Activated T-cell treated with anti-CD3 and anti-CD28 coated beads, Interleukin-2, amount 50 U/mL, for 4 hours (primary cell): ENCODE data around the gene PLN. TPM values are rescaled to one million over a fixed set of nuclear protein-coding genes. Genes with fewer than 3 reads are reported as not detected.
A peak's percentile ranks its signal among the peaks of the same experiment; 100 is the strongest.

ENCODE experiments used
- ATAC-seq, 2 donors: fragments of 200-7000 bp; cut with Tn5 transposase; one replicate each; pipeline ENCODE4 v1.10.0; 2021
- DNase-seq: peaks from one replicate; pipeline ENCODE4 v3.0.0-alpha.2; 2020
- H3K27me3 Mint-ChIP-seq: one replicate; pipeline ENCODE4 v1.8.0; 2021; ENCODE audit warnings: low read depth, mixed read lengths
- H3K36me3 Mint-ChIP-seq: one replicate; pipeline ENCODE4 v1.8.0; 2022; ENCODE audit warnings: mixed read lengths; ENCODE audit not compliant: insufficient read depth
- H3K4me1 Mint-ChIP-seq: one replicate; pipeline ENCODE4 v1.8.0; 2021; ENCODE audit warnings: low read depth, mixed read lengths
- H3K4me3 Mint-ChIP-seq: one replicate; pipeline ENCODE4 v1.8.0; 2021; ENCODE audit warnings: mild to moderate bottlenecking, moderate library complexity, mixed read lengths
- H3K9me3 Mint-ChIP-seq: one replicate; pipeline ENCODE4 v1.8.0; 2021; ENCODE audit warnings: mixed read lengths
- total RNA-seq, 3 donors: library from RNA; stranded (reverse); gene quantifications; one replicate each; pipeline ENCODE4 v1.2.1, GENCODE V29; 2021

PLN gene
- total RNA-seq, 3 donors from 2014 or later = 0.16 TPM; not detected in 2

- Mint-ChIP-seq H3K27me3 (no peaks in the 10 kb centered on the region), H3K36me3 (peaks cover 8% of the 10 kb centered on the region), H3K9me3 (no peaks in the 10 kb centered on the region), H3K4me3 (no peak overlapping the region), H3K4me1 (peaks cover 30% of the 10 kb centered on the region)
- no peak for DNase-seq
- peak; percentile 70 to 74 for ATAC-seq
Measured at GRCh38 chr6:118551063-118552053, 3.3 kb downstream of the PLN start.

DNA sequence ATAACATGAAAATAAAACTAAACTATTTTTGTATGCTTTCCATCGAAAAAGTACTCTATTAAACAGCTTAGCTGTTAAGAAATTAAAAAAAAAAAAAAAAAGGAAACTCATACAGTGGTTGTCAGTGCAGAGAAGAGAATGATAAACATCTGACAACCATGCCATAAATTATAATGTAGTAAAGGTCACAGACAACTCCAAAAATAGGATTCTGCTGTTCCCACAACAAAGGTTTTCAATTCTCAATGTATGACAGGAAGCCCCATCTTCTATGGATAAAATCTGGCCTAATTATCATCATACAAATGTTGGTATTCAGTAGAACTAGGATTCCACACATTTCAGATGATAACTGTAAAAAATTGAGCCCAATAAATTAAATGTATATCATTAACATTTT lies 5.0 kb downstream of the PLN start:
- Mint-ChIP-seq H3K27me3 (no peaks in the 10 kb centered on the region), H3K36me3 (peaks cover 8% of the 10 kb centered on the region), H3K4me3 (no peak overlapping the region), H3K4me1 (peaks cover 34% of the 10 kb centered on the region), H3K9me3 (no peaks in the 10 kb centered on the region)
- no peak for ATAC-seq
- no peak for DNase-seq

DNA sequence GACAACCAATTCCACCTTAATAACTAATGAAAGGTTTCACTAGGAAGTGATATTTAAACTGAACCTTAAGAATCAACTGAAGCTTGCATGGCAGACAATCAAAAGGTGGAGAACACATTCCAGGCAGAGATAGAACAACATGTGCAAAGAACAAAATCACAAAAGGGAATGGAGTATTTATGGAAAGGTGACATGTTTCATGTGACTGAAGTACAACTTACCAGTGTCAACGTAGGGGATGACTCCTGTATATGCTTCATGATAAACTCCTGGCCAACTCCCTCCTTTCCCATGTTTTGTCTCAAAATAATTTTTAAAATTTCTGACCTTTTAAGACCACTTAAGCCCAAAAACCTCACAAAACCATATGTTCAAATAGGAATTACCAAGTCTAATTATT lies 6.6 kb downstream of the PLN start:
- H3K27me3 Mint-ChIP-seq = no peaks in the 10 kb centered on the region
- H3K9me3 Mint-ChIP-seq = no peaks in the 10 kb centered on the region
- ATAC-seq = no peak
- DNase-seq = no peak
- peaks cover 8% of the 10 kb centered on the region for H3K36me3 Mint-ChIP-seq
- no peak overlapping the region for H3K4me3 Mint-ChIP-seq
- H3K4me1 Mint-ChIP-seq = peaks cover 47% of the 10 kb centered on the region

DNA sequence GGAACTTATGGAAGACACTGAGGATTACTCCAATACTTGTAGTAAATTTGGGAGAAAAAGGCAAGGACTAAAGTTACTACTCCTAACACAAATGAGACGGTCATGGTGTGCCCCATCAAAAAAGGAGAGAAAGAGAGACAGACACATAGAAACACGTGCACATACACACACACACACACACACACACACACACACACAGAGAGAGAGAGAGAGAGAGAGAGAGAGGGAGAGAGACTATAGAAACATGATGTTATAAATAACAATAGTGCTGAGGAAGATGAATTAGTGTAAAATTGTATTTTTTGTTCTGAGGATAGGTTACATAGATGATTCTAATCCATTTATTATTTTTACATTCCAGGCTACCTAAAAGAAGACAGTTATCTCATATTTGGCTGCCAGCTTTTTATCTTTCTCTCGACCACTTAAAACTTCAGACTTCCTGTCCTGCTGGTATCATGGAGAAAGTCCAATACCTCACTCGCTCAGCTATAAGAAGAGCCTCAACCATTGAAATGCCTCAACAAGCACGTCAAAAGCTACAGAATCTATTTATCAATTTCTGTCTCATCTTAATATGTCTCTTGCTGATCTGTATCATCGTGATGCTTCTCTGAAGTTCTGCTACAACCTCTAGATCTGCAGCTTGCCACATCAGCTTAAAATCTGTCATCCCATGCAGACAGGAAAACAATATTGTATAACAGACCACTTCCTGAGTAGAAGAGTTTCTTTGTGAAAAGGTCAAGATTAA lies 10.5 kb downstream of the PLN start:
- Mint-ChIP-seq H3K9me3 (no peaks in the 10 kb centered on the region), H3K4me1 (peaks cover 36% of the 10 kb centered on the region), H3K27me3 (no peaks in the 10 kb centered on the region), H3K36me3 (peaks cover 13% of the 10 kb centered on the region), H3K4me3 (peak overlapping the region; percentile 58)
- peak; percentile 61 to 66 for ATAC-seq
- DNase-seq = no peak

GRCh38 chr6:118559659-118560058 lies 11.6 kb downstream of the PLN start:
- peaks cover 13% of the 10 kb centered on the region for H3K36me3 Mint-ChIP-seq
- H3K9me3 Mint-ChIP-seq = no peaks in the 10 kb centered on the region
- no peak for ATAC-seq
- no peak overlapping the region for H3K4me3 Mint-ChIP-seq
- H3K27me3 Mint-ChIP-seq = no peaks in the 10 kb centered on the region
- peaks cover 36% of the 10 kb centered on the region for H3K4me1 Mint-ChIP-seq
- DNase-seq = no peak

- Mint-ChIP-seq H3K4me3 (no peak overlapping the region), H3K36me3 (peaks cover 12% of the 10 kb centered on the region), H3K27me3 (no peaks in the 10 kb centered on the region), H3K4me1 (peaks cover 45% of the 10 kb centered on the region), H3K9me3 (no peaks in the 10 kb centered on the region)
- DNase-seq (no peak), ATAC-seq (no peak)
Measured at GRCh38 chr6:118562248-118562647, 14.2 kb downstream of the PLN start.

GRCh38 chr6:118562959-118563358 lies 14.9 kb downstream of the PLN start:
- ATAC-seq = no peak
- peaks cover 39% of the 10 kb centered on the region for H3K4me1 Mint-ChIP-seq
- H3K36me3 Mint-ChIP-seq = peaks cover 12% of the 10 kb centered on the region
- no peaks in the 10 kb centered on the region for H3K27me3 Mint-ChIP-seq
- no peak for DNase-seq
- no peaks in the 10 kb centered on the region for H3K9me3 Mint-ChIP-seq
- no peak overlapping the region for H3K4me3 Mint-ChIP-seq

DNA sequence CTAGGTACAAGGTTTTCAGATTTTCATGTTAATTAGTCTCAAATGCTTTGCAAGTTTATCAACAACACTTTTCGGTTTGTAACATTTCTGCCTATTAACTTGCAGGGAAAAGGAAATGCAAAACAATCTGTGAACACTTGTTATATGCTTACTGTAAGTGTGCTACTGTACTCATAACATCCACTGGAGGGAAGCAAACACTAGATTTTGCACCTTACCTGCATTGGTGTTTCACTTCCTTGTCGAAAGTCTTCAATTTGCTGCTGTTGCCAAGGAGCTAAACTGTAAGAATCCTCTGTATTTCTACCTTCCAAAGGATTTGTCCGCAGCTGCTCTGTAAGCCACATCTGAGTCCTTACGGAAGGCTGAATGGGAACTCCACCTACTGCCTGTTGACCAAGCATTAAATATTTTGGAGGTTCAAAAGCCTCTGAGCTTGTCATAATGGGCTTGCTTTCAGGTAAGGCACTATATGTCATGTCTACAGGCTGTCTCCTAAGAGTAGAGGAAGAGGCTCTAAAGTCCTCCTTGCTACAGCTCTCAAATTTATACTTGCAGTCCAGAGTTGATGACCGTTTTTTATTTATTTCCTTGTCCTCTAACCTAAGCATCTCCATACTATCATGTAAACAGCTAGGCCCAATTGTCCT lies 17.3 kb downstream of the PLN start:
- ATAC-seq = peak; percentile 76 to 89
- DNase-seq = no peak
- Mint-ChIP-seq H3K27me3 (no peaks in the 10 kb centered on the region), H3K4me1 (peaks cover 21% of the 10 kb centered on the region), H3K9me3 (no peaks in the 10 kb centered on the region), H3K4me3 (no peak overlapping the region), H3K36me3 (peaks cover 12% of the 10 kb centered on the region)

- H3K36me3 Mint-ChIP-seq = peaks cover 10% of the 10 kb centered on the region
- no peaks in the 10 kb centered on the region for H3K27me3 Mint-ChIP-seq
- no peak overlapping the region for H3K4me3 Mint-ChIP-seq
- DNase-seq (no peak), ATAC-seq (no peak)
- H3K4me1 Mint-ChIP-seq = peaks cover 22% of the 10 kb centered on the region
- H3K9me3 Mint-ChIP-seq = no peaks in the 10 kb centered on the region
Measured at GRCh38 chr6:118567974-118568373, 19.9 kb downstream of the PLN start.

DNA sequence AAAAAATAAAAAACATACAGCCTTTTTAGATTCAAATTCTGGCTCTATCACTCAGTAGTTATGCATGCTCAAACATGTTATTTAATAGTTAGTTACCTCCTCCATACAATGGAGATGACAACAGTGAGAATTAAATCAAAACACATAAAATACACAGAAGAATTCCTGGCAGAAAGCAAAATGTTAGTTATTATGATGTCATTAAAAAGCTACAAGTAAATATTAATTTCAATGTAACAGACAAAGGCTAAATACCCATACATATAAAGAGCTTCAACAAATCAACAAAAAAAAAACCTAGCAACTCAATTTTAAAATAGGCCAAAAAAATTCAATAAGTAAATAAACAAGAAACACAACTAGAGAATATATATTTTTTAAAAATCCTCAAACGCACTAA lies 21.4 kb downstream of the PLN start:
- Mint-ChIP-seq H3K4me1 (peaks cover 22% of the 10 kb centered on the region), H3K4me3 (no peak overlapping the region), H3K36me3 (peaks cover 20% of the 10 kb centered on the region), H3K9me3 (peaks cover 7% of the 10 kb centered on the region), H3K27me3 (no peaks in the 10 kb centered on the region)
- ATAC-seq (no peak), DNase-seq (no peak)

GRCh38 chr6:118571121-118571520 lies 23.0 kb downstream of the PLN start:
- H3K36me3 Mint-ChIP-seq = peaks cover 28% of the 10 kb centered on the region
- H3K27me3 Mint-ChIP-seq = no peaks in the 10 kb centered on the region
- H3K4me1 Mint-ChIP-seq = peaks cover 11% of the 10 kb centered on the region
- peaks cover 23% of the 10 kb centered on the region for H3K9me3 Mint-ChIP-seq
- no peak for ATAC-seq
- H3K4me3 Mint-ChIP-seq = no peak overlapping the region
- DNase-seq = no peak

GRCh38 chr6:118574051-118574865 lies 26.2 kb downstream of the PLN start:
- Mint-ChIP-seq H3K4me1 (peaks cover 8% of the 10 kb centered on the region), H3K36me3 (peaks cover 49% of the 10 kb centered on the region), H3K27me3 (no peaks in the 10 kb centered on the region), H3K4me3 (no peak overlapping the region), H3K9me3 (peaks cover 38% of the 10 kb centered on the region)
- DNase-seq (no peak), ATAC-seq (no peak)

GRCh38 chr6:118577972-118578371 lies 29.9 kb downstream of the PLN start:
- Mint-ChIP-seq H3K27me3 (no peaks in the 10 kb centered on the region), H3K4me1 (peaks cover 8% of the 10 kb centered on the region), H3K36me3 (peaks cover 74% of the 10 kb centered on the region), H3K4me3 (no peak overlapping the region), H3K9me3 (peaks cover 56% of the 10 kb centered on the region)
- DNase-seq (no peak), ATAC-seq (no peak)

- Mint-ChIP-seq H3K27me3 (no peaks in the 10 kb centered on the region), H3K4me3 (no peak overlapping the region), H3K36me3 (peaks cover 70% of the 10 kb centered on the region), H3K4me1 (peaks cover 8% of the 10 kb centered on the region), H3K9me3 (peaks cover 56% of the 10 kb centered on the region)
- ATAC-seq (no peak), DNase-seq (no peak)
Measured at GRCh38 chr6:118578617-118579016, 30.5 kb downstream of the PLN start.
